ENCODE results near the gene PPP1R14D.

DNA sequence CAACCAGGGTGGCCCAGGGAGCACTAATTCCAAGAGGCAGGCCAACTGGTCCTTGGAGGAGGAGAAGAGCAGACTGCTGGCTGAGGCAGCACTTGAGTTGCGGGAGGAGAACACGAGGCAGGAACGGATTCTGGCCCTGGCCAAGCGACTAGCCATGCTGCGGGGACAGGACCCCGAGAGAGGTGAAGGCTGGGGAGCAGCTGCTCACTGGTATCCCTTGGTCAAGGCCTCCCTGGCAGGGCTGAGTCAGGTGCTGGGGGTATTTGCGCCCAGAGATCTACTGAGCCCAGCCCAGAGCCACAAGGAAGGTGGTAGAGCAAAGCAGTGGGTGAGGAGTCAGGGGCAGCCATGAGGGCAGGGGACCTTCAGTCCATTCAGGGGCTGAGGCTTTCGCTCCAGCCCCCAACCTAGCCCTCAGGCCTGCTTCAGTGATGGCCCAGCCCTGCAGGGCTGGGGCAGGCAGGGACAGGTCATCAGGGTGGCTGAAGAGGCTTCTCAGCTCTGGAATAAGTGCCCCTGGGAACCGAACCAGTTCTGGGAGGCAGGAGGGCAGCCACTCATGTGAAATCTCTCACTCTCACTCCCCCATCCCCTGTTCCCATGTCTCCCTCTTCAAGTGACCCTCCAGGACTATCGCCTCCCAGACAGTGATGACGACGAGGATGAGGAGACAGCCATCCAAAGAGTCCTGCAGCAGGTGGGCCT, 15.6 kb downstream of the PPP1R14D start:
- TF ChIP-seq, protein P1, sequence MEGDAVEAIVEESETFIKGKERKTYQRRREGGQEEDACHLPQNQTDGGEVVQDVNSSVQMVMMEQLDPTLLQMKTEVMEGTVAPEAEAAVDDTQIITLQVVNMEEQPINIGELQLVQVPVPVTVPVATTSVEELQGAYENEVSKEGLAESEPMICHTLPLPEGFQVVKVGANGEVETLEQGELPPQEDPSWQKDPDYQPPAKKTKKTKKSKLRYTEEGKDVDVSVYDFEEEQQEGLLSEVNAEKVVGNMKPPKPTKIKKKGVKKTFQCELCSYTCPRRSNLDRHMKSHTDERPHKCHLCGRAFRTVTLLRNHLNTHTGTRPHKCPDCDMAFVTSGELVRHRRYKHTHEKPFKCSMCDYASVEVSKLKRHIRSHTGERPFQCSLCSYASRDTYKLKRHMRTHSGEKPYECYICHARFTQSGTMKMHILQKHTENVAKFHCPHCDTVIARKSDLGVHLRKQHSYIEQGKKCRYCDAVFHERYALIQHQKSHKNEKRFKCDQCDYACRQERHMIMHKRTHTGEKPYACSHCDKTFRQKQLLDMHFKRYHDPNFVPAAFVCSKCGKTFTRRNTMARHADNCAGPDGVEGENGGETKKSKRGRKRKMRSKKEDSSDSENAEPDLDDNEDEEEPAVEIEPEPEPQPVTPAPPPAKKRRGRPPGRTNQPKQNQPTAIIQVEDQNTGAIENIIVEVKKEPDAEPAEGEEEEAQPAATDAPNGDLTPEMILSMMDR (IDR thresholded peaks at IDR 0.05; ENCODE audit: low read depth, low read length, poor library complexity, severe bottlenecking): no peak
- no peak for TF ChIP-seq EZH2phosphoT487 (IDR thresholded peaks at IDR 0.05; ENCODE audit: borderline replicate concordance, low read length)

Measured in DOHH2 (cell line).